ENCODE measurements around the gene FBXO36. TPM values are rescaled to one million over a fixed set of nuclear protein-coding genes. Genes with fewer than 3 reads are reported as not detected.

The FBXO36 gene
- total and polyA plus RNA-seq, 2 experiments from 2014 or later = 5.8 to 7.6 TPM

GRCh38 chr2:229880892-229881586 lies 41.3 kb upstream of the FBXO36 start (continued):
- TF ChIP-seq ZNF462 (CRISPR knock-in tag; IDR thresholded peaks at IDR 0.05) (no peak), NANOG (IDR thresholded peaks at IDR 0.05; ENCODE audit: borderline replicate concordance) (no peak), EZH2phosphoT487 (IDR thresholded peaks at IDR 0.05; ENCODE audit: unreplicated experiment) (no peak), POLR2AphosphoS5 (IDR thresholded peaks at IDR 0.05; ENCODE audit: low read depth) (no peak), CTCF (conservative IDR thresholded peaks at IDR 0.05; ENCODE audit: low read depth in 2 of 2) (no peak), JUNB (IDR thresholded peaks at IDR 0.05; ENCODE audit: unreplicated experiment) (no peak), STAT1 (IDR thresholded peaks at IDR 0.05; ENCODE audit: unreplicated experiment) (no peak), ZNF114 (CRISPR knock-in tag; IDR thresholded peaks at IDR 0.05) (no peak)
